Trophoblast cell (in vitro differentiated cells and primary cell): ENCODE measurements around the gene HIBADH.

Experiments
- DNase-seq, 2 donors: peaks; one replicate each; pipeline ENCODE4 v3.0.0-alpha.2; 2016
- H2AFZ ChIP-seq: 2 replicates; pipeline ENCODE4 v1.6.1; 2013; ENCODE audit warnings: low read length, moderate library complexity, mild to moderate bottlenecking; ENCODE audit not compliant: insufficient read depth, poor library complexity
- H2AK5ac ChIP-seq: 2 replicates; pipeline ENCODE4 v1.6.1; 2013; ENCODE audit warnings: mild to moderate bottlenecking, low read length
- H2BK120ac ChIP-seq: 2 replicates; pipeline ENCODE4 v1.6.1; 2013; ENCODE audit warnings: low read length, mild to moderate bottlenecking, moderate library complexity; ENCODE audit not compliant: insufficient read depth, poor library complexity
- H2BK12ac ChIP-seq: 2 replicates; pipeline ENCODE4 v1.6.1; 2013; ENCODE audit warnings: mild to moderate bottlenecking, low read length, moderate library complexity
- H2BK5ac ChIP-seq: 2 replicates; pipeline ENCODE4 v1.6.1; 2013; ENCODE audit warnings: low read length, low read depth, moderate library complexity, mild to moderate bottlenecking; ENCODE audit not compliant: poor library complexity
- H3K14ac ChIP-seq: 2 replicates; pipeline ENCODE4 v1.6.1; 2013; ENCODE audit warnings: mild to moderate bottlenecking, low read length
- H3K18ac ChIP-seq: 2 replicates; pipeline ENCODE4 v1.6.1; 2013; ENCODE audit warnings: mild to moderate bottlenecking, low read length
- H3K23ac ChIP-seq: 2 replicates; pipeline ENCODE4 v1.6.1; 2013; ENCODE audit warnings: low read length
- H3K27ac ChIP-seq: 2 replicates; pipeline ENCODE4 v1.5.1; 2013; ENCODE audit warnings: low read depth, mild to moderate bottlenecking, inconsistent platforms, low read length, moderate library complexity
- H3K27me3 ChIP-seq: 2 replicates; pipeline ENCODE4 v1.6.1; 2013; ENCODE audit warnings: inconsistent platforms, mild to moderate bottlenecking, low read length, moderate library complexity; ENCODE audit not compliant: insufficient read depth
- H3K36me3 ChIP-seq, 2 experiments: 1 replicate in 1 of 2; 2 replicates in 1 of 2; pipeline ENCODE4 v1.6.1; 2013; ENCODE audit warnings: low read length in 2 of 2, mild to moderate bottlenecking in 2 of 2, moderate library complexity in 1 of 2; ENCODE audit not compliant: insufficient read depth in 2 of 2, control insufficient read depth in 1 of 2
- H3K4ac ChIP-seq: 2 replicates; pipeline ENCODE4 v1.6.1; 2013; ENCODE audit warnings: low read depth, mild to moderate bottlenecking, low read length, moderate library complexity
- H3K4me1 ChIP-seq, 2 experiments: 1 replicate in 1 of 2; 2 replicates in 1 of 2; pipeline ENCODE4 v1.6.1; 2013; ENCODE audit warnings: low read length in 2 of 2, mild to moderate bottlenecking in 2 of 2, moderate library complexity in 1 of 2; ENCODE audit not compliant: insufficient read depth in 2 of 2, control insufficient read depth in 1 of 2
- H3K4me2 ChIP-seq: 2 replicates; pipeline ENCODE4 v1.6.1; 2013; ENCODE audit warnings: inconsistent platforms, mild to moderate bottlenecking, low read length, moderate library complexity
- H3K4me3 ChIP-seq: 2 replicates; pipeline ENCODE4 v1.5.1; 2013; ENCODE audit warnings: mild to moderate bottlenecking, low read depth, low read length, inconsistent platforms
- H3K79me1 ChIP-seq: one replicate; pipeline ENCODE4 v1.6.1; 2013; ENCODE audit warnings: low read length
- H3K79me2 ChIP-seq: 2 replicates; pipeline ENCODE4 v1.6.1; 2013; ENCODE audit warnings: low read length, mild to moderate bottlenecking; ENCODE audit not compliant: control insufficient read depth, insufficient read depth, poor library complexity
- H3K9ac ChIP-seq: 2 replicates; pipeline ENCODE4 v1.6.1; 2013; ENCODE audit warnings: mild to moderate bottlenecking, low read length
- H3K9me3 ChIP-seq: 2 replicates; pipeline ENCODE4 v1.6.1; 2013; ENCODE audit warnings: low read depth, mild to moderate bottlenecking, control low read depth, inconsistent platforms, low read length; ENCODE audit not compliant: insufficient read depth
- H4K12ac ChIP-seq: 2 replicates; pipeline ENCODE4 v1.6.1; 2013; ENCODE audit warnings: low read depth, mild to moderate bottlenecking, low read length, moderate library complexity
- H4K8ac ChIP-seq: 2 replicates; pipeline ENCODE4 v1.6.1; 2013; ENCODE audit warnings: low read depth, mild to moderate bottlenecking, low read length, moderate library complexity
- H4K91ac ChIP-seq: one replicate; pipeline ENCODE4 v1.6.1; 2013; ENCODE audit warnings: low read depth, mild to moderate bottlenecking, low read length, moderate library complexity
- WGBS: extraction: QIAGEN DNeasy Blood & Tissue Kit; methylation state at CpG from one replicate; pipeline ENCODE4 v1.1.7; 2013; ENCODE audit warnings: missing lambda C conversion rate; ENCODE audit not compliant: insufficient read length, insufficient coverage; ENCODE audit errors: extremely low coverage; 5-methylcytosine and 5-hydroxymethylcytosine counted together

Gene HIBADH

DNA sequence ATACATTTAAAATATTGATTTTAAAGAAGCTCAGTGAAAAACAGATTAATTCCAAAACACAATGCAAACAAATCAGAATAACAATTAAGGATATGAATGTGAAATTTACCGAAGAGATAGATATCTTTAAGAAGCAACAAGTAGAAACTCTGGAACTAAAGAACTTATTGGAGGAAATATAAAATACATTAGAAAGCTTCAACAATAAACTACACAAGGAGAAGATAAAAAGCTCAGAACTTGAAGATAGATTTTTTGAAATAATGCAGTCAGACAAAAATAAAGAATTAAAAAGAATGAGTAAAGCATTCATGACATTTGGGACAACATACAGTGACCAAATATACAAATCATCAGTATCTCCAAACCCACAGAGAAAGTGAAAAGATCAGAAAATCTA lies 43.2 kb downstream of the HIBADH start:
- Histone ChIP-seq H4K91ac (no peak overlapping the region), H2BK5ac (no peak overlapping the region), H2AFZ (no peak overlapping the region), H3K4me1 (no peaks in the 10 kb centered on the region), H3K18ac (no peak overlapping the region), H3K4me3 (no peak overlapping the region), H2BK12ac (no peak overlapping the region), H3K4ac (no peak overlapping the region), H3K79me2 (no peaks in the 10 kb centered on the region), H3K9me3 (peaks cover 3% of the 10 kb centered on the region), H3K36me3 (no peaks in the 10 kb centered on the region), H2BK120ac (no peak overlapping the region), H2AK5ac (no peak overlapping the region), H3K14ac (no peak overlapping the region), H3K4me2 (no peak overlapping the region), H3K79me1 (no peaks in the 10 kb centered on the region), H4K12ac (no peak overlapping the region), H3K9ac (no peak overlapping the region), H3K27ac (no peak overlapping the region), H4K8ac (no peak overlapping the region), H3K27me3 (no peaks in the 10 kb centered on the region), H3K23ac (no peak overlapping the region)
- no CpG with 5 or more reads among the region's 1 CpG for WGBS
- DNase-seq = peak in 1 of 2 donors; percentile 6

DNA sequence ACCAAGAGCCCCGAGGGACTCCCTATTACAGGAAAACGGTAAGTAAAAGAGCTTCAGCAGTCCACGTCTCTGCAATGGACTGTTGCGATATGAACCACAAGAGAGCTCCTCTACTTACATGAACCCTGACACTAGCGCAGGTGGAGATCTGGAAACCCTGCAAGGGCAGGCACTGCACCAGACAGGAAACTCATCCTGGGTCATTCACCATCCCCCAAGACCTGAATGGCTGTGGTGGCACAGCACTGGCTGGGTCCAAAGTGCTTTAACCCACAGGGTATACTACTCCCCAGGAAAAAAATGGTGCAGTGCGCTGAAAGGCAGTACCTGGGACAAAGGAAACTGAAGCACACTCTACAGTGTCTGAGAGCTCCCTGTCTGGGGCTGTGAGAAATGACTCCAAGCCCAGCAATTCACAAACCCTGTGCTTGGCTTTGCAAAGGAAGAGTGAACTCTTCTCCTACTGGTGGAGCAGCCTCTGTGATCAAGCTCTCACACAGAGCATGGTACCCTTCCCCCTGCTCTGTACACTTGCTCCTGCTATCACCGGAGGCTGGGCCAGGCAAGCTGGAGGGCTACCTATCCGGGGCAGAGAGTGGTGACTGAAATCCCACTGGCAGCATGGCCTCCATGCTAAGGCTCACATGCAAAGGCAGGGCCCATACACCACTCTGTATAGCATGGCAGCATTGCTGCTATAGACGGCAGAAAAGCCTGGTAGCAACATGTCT lies 44.9 kb downstream of the HIBADH start:
- no peaks in the 10 kb centered on the region for H3K79me2 ChIP-seq
- H4K12ac ChIP-seq = no peak overlapping the region
- H3K23ac ChIP-seq = no peak overlapping the region
- WGBS = no CpG with 5 or more reads among the region's 9 CpGs
- H2BK120ac ChIP-seq = no peak overlapping the region
- H3K27ac ChIP-seq = no peak overlapping the region
- H3K18ac ChIP-seq = no peak overlapping the region
- no peak overlapping the region for H2AK5ac ChIP-seq
- no peak overlapping the region for H3K4me3 ChIP-seq
- peaks cover 3% of the 10 kb centered on the region for H3K9me3 ChIP-seq
- H3K4me1 ChIP-seq = no peaks in the 10 kb centered on the region
- no peak overlapping the region for H2AFZ ChIP-seq
- no peaks in the 10 kb centered on the region for H3K36me3 ChIP-seq
- no peak overlapping the region for H2BK5ac ChIP-seq
- H3K14ac ChIP-seq = no peak overlapping the region
- H4K8ac ChIP-seq = no peak overlapping the region
- H4K91ac ChIP-seq = no peak overlapping the region
- H3K27me3 ChIP-seq = no peaks in the 10 kb centered on the region
- H3K9ac ChIP-seq = no peak overlapping the region
- no peaks in the 10 kb centered on the region for H3K79me1 ChIP-seq
- H3K4me2 ChIP-seq = no peak overlapping the region
- DNase-seq = no peak
- no peak overlapping the region for H3K4ac ChIP-seq
- H2BK12ac ChIP-seq = no peak overlapping the region

DNA sequence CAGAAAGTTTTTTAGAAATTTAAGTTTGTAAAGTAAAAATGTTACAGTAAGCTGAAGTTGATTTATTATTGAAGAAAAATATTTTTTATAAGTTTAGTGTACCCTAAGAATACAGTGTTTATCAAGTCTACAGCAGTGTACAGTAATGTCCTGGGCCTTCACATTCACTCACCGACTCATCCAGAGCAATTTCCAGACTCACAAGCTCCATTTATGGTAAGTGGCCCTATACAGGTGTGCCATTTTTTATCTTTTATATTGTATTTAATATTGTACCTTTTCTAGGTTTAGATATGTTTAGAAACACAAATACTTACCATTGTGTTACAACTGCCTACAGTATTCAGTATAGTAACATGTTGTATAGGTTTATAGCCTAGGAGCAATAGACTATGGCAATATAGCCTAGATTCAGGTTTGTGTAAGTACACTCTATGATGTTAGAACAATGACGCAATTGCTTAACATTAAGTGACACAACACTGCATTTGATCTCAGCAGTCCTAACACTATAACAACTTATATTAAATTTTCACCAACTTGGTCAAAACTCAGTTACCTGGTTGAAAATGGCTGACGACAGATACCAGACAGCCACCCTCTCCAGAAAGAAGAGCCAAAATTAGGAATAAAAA lies 45.7 kb downstream of the HIBADH start:
- no peak overlapping the region for H3K18ac ChIP-seq
- H2BK120ac ChIP-seq = no peak overlapping the region
- H3K79me1 ChIP-seq = no peaks in the 10 kb centered on the region
- no peaks in the 10 kb centered on the region for H3K36me3 ChIP-seq
- no peaks in the 10 kb centered on the region for H3K4me1 ChIP-seq
- H4K91ac ChIP-seq = no peak overlapping the region
- H3K9ac ChIP-seq = no peak overlapping the region
- WGBS = no CpG with 5 or more reads among the region's 3 CpGs
- H3K27me3 ChIP-seq = no peaks in the 10 kb centered on the region
- no peak overlapping the region for H3K4me2 ChIP-seq
- peaks cover 3% of the 10 kb centered on the region for H3K9me3 ChIP-seq
- H3K27ac ChIP-seq = no peak overlapping the region
- H3K79me2 ChIP-seq = no peaks in the 10 kb centered on the region
- H4K8ac ChIP-seq = no peak overlapping the region
- H3K23ac ChIP-seq = no peak overlapping the region
- H3K4me3 ChIP-seq = no peak overlapping the region
- H2BK5ac ChIP-seq = no peak overlapping the region
- no peak overlapping the region for H2AFZ ChIP-seq
- no peak overlapping the region for H3K14ac ChIP-seq
- H2AK5ac ChIP-seq = no peak overlapping the region
- no peak overlapping the region for H2BK12ac ChIP-seq
- H4K12ac ChIP-seq = no peak overlapping the region
- no peak overlapping the region for H3K4ac ChIP-seq
- DNase-seq = no peak

DNA sequence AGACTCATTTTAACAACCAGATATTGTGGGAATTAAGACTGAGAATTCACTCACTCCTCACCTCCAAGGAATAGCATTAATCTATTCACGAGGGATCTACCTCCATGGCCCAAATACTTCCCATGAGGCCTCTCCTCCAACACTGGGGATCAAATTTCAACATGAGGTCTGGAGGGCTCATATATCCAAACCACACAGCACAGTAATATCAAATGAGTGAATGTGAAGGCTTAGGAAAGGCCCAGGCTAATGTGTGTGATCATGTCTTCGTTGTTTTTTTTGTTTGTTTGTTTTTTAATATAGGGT lies 46.5 kb downstream of the HIBADH start:
- Histone ChIP-seq H3K4ac (no peak overlapping the region), H3K27ac (no peak overlapping the region), H3K23ac (no peak overlapping the region), H3K79me2 (no peaks in the 10 kb centered on the region), H3K4me3 (no peak overlapping the region), H4K91ac (no peak overlapping the region), H2AFZ (no peak overlapping the region), H3K79me1 (no peaks in the 10 kb centered on the region), H4K8ac (no peak overlapping the region), H2BK5ac (no peak overlapping the region), H3K9ac (no peak overlapping the region), H2BK120ac (no peak overlapping the region), H3K4me2 (no peak overlapping the region), H3K36me3 (no peaks in the 10 kb centered on the region), H3K9me3 (peaks cover 3% of the 10 kb centered on the region), H3K27me3 (no peaks in the 10 kb centered on the region), H2AK5ac (no peak overlapping the region), H4K12ac (no peak overlapping the region), H3K4me1 (no peaks in the 10 kb centered on the region), H3K14ac (no peak overlapping the region), H3K18ac (no peak overlapping the region), H2BK12ac (no peak overlapping the region)
- WGBS = no CpG with 5 or more reads among the region's 2 CpGs
- no peak for DNase-seq
